GM18498 (cell line): ENCODE measurements around the gene R3HCC1L.
"Not testable (repeated sequence)": the region's sequence is repeated elsewhere in the genome, so short reads cannot be mapped to it uniquely, and the experiment has no call there.

Experiments used
- ATAC-seq: cut with Tn5 transposase; IDR thresholded peaks from one replicate; pipeline ENCODE4 v1.9.1; 2021; ENCODE audit warnings: mild to moderate bottlenecking, moderate library complexity; ENCODE audit not compliant: unreplicated experiment

The R3HCC1L gene

GRCh38 chr10:98128802-98129201 is 5.7 kb upstream of the R3HCC1L start:
- no peak for ATAC-seq

DNA sequence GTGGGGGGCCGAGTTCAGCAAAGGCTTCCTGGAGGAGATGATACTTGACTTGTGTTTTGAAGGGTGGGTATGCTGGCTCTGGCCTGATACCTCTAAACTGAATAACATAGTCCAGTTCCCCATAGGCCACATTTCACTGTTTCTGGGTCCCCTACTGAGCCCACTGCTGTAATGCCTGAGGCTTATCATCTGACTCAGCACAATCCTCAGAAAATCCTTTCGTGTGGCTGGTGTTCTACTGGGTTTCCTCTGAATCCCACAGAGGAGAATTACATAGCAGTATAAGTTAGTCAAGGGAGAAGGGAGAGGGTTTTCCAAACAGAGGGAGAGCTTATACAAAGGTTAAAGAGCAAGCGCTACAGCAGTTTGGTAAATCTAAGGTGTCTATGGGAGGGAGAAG is 2.8 kb upstream of the R3HCC1L start:
- ATAC-seq = no peak

DNA sequence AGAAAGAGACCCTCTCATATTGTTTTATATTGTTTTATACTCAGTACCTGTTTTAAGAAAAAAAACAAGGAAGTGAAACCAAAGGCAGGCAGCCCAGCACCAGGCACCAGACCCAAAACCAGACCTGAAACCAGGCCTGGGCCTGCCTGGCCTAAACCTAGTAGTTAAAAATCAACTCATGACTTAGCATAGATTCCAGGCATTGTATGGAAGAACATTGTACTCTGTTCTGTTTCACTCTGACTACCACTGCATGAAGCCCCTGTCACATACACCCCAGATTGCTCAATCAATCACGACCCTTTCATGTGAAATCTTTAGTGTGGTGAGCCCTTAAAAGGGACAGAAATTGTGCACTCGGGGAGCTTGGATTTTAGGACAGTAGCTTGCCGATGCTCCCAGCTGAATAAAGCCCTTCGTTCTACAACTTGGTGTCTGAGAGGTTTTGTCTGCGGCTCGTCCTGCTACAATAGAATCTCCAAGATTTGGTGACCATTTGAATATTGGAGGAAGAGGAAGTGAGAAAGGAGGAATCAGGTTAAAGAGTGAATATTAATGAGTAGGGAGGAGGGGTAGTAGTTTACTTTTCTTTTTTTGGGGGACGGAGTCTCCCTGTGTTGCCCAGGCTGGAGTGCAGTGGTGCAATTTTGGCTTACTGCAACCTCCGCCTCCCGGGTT is 1.2 kb upstream of the R3HCC1L start:
- peak; percentile 36 for ATAC-seq

- no peak for ATAC-seq
Observed at GRCh38 chr10:98134117-98134430, 383 bp upstream of the R3HCC1L start.

- ATAC-seq = peak; percentile 4
Observed at GRCh38 chr10:98135222-98135899, 904 bp downstream of the R3HCC1L start.

DNA sequence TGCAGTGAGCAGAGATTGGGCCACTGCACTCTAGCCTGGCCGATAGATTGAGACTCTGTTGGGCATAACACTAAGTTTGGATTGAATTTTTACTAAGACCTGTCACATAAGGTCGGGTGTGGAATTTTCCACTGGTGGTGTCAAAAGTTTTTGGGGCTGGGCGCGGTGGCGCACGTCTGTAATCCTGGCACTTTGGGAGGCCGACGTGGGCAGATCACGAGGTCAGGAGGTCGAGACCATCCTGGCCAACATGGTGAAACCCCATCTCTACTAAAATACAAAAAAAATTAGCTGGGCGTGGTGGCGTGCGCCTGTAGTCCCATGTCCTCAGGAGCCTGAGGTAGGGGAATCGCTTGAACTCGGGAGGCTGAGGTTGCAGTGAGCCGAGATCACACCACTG is 2.3 kb downstream of the R3HCC1L start:
- ATAC-seq = not testable (repeated sequence)

DNA sequence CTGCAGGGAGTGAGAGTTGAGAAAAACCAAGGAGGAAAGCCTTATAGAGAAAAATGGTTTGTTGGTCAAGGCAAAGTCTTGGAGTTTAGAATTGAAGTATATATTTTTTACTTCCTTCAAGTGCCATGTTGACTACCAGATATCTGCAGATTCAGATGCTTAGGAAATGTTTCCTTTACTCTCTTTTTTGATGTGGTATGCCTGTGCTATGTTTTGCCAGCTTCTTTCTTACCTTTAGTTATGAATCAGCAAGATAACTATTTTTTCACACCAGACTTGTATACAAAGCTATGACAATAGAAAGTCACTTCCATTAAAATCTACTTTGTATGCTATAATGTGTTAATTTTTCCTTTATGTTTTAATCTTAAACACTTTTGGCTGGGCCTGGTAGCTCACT is 3.6 kb downstream of the R3HCC1L start:
- ATAC-seq = no peak

GRCh38 chr10:98139431-98139830 is 5.0 kb downstream of the R3HCC1L start:
- no peak for ATAC-seq

DNA sequence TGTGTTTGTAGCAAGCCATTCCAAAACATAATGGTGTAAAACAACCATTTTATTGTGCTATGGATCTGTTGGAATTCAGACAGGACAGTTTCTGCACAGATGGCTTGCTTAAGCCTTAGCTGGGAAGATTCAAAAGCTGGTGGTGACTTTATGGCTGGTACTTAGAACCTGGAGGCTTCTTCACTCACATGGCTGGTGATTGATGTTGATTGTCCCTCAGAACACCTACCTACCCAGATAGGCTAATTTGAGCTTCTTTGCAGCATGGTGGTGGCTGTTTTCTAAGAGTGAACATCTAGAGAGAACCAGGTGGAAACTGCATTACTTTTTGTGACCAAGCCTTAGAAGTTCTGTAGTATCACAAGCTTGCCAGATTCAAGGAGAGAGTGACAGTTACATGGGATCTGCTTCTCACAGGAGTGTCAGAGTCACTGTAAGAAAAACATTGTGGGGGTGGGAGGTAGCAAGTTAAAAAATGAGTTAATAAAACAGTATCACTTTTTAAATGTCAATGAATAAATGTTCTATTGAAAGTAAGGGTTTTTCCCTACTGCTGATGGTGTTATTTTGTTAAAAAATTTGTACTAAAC is 7.1 kb downstream of the R3HCC1L start:
- ATAC-seq = no peak

DNA sequence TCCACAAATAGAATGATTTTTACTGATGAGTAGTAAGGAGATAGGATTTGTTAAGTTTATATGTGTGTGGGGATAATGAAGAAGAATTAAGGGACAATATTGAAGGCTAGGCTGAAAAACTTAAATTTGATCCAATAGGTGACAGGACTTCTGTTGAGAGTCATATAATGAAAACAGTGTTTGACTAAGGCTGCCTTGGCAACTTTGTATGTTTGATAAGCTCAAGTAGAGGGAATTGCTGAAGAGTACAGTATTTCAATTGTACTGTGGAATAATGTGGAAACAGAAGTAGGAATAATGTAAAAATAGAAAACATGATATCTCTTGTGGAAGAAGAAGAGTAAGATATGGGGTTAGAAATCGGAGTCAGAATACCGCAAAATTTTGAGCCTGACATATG is 10.5 kb downstream of the R3HCC1L start:
- no peak for ATAC-seq

DNA sequence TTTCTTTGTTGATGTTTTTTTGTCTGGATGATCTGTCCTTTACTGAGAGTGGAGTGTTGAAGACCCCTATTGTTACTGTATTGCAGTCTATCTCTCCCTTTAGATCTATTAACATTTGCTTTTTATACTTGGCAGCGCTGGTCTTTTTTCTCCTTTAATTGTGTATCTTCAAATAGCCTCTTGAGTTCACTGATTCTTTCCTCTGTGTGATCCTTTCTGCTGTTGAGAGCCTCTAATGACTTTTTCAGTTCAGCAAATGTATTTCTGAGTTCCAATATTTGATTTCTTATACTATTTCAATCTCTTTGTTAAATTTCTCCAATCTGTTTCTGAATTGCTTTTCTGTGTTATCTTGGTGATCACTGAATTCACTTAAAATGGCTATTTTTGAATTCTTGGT is 15.4 kb downstream of the R3HCC1L start:
- no peak for ATAC-seq

GRCh38 chr10:98150544-98150943 is 16.1 kb downstream of the R3HCC1L start:
- ATAC-seq = no peak

DNA sequence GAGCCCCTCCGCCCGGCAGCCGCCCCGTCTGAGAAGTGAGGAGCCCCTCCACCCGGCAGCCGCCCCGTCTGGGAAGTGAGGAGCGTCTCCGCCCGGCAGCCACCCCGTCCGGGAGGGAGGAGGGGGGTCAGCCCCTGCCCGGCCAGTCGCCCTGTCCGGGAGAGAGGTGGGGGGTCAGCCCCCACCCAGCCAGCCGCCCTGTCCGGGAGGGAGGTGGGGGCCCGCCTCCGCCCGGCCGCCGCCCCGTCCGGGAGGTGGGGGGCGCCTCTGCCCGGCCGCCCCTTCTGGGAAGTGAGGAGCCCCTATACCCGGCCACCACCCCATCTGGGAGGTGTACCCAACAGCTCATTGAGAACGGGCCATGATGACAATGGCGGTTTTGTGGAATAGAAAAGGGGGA is 18.3 kb downstream of the R3HCC1L start:
- not testable (repeated sequence) for ATAC-seq

DNA sequence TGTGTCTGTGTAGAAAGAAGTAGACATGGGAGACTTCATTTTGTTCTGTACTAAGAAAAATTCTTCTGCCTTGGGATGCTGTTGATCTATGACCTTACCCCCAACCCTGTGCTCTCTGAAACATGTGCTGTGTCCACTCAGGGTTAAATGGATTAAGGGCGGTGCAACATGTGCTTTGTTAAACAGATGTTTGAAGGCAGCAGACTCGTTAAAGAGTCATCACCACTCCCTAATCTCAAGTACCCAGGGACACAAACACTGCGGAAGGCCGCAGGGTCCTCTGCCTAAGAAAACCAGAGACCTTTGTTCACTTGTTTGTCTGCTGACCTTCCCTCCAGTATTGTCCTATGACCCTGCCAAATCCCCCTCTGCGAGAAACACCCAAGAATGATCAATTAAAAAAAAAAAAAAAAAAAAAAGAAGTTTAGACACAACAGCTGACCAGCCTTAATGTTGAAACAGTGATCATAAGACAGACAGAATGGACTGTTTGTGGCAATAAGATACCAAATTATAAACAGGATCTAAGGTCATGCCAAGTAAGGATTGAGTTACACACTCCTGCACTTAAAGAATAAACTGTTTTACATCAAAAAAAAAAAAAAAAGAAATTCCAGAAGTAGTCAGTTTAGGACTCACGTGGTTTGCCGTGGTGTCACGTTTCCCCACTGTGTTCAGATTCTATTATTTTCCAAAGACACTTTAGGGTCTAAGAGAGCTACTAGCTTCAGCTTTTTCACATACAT is 18.9 kb downstream of the R3HCC1L start:
- ATAC-seq = not testable (repeated sequence)

GRCh38 chr10:98154076-98154475 is 19.6 kb downstream of the R3HCC1L start:
- ATAC-seq = no peak

DNA sequence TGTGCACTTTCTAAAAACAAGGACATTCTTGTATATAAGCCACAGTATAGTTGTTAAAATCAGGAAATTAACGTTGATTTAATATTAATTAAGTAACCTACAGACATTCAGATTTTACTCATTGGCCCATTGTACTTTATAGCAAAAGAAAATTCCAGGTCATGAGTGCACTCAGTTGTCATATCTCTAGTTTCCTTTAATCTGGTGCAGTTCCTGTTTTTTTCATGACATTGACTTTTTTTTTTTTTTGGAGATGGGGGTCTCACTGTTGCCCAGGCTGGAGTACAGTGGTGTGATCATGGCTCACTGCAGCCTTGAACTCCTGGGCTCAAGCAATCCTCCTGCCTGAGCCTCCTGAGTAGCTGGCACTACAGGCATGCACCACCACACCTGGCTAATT is 24.1 kb downstream of the R3HCC1L start:
- no peak for ATAC-seq

- no peak for ATAC-seq
Observed at GRCh38 chr10:98163941-98164340, 29.5 kb downstream of the R3HCC1L start.

DNA sequence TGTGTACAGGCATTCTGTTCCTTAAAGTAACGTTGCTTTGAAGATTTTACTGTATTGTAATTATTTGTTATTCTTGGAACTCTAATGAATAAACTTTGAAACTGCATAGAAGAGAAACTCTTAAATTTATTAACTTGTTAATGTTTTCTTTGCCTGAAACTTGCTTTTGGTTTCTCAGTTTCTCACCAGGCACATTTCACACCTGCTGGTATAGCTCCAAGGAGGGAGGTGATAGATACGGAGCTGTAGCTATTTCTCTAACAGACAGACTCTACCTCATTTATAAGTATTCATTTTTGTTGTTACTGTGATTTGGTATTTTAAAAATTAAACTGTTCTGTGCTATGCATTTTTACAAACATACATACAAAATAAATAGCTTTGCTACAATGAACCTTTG is 32.7 kb downstream of the R3HCC1L start:
- ATAC-seq = peak; percentile 63

GRCh38 chr10:98168147-98168546 is 33.7 kb downstream of the R3HCC1L start:
- ATAC-seq = peak; percentile 60

GRCh38 chr10:98168766-98169165 is 34.3 kb downstream of the R3HCC1L start:
- no peak for ATAC-seq

- no peak for ATAC-seq
Observed at GRCh38 chr10:98169379-98169778, 34.9 kb downstream of the R3HCC1L start.
